Panc1 (cell line): ENCODE results near the gene DENND1B. TPM values are rescaled to one million over a fixed set of nuclear protein-coding genes. Genes with fewer than 3 reads are reported as not detected.

Experiments used
- ATAC-seq: fragments of 200-7000 bp; cut with Tn5 transposase; 2 replicates; pipeline ENCODE4 v1.9.1; 2020; ENCODE audit warnings: mild to moderate bottlenecking, moderate library complexity
- BruUV-seq: library from RNA; stranded (reverse); fragments of 400-500 nt; replicated peaks from 2 replicates; lab custom pipeline; 2021; lab: Mats Ljungman, UMichigan
- CTCF ChIA-PET: fragments of 300-600 bp; sonication (Branson Sonifier 250); formaldehyde crosslinking; loops from one replicate; lab custom pipeline; 2022; ENCODE audit warnings: antibody characterized with exemption; lab: Charles Lee
- POLR2A ChIA-PET: fragments of 300-600 bp; sonication (Branson Sonifier 250); formaldehyde crosslinking; loops from one replicate; lab custom pipeline; 2022; ENCODE audit warnings: antibody characterized with exemption; lab: Charles Lee
- DNase-seq: peaks from one replicate; pipeline ENCODE4 v3.0.0-alpha.2; 2010; ENCODE audit warnings: low read depth, low spot score
- H3K27ac ChIP-seq: 2 replicates; pipeline ENCODE4 v1.5.1; 2011; ENCODE audit warnings: mild to moderate bottlenecking, low read length, inconsistent platforms
- H3K27me3 ChIP-seq: fragments of 200-500 bp; sonication (Bioruptor generic); 2 replicates; pipeline ENCODE4 v1.6.0; 2014; ENCODE audit warnings: low read length, inconsistent platforms; ENCODE audit not compliant: control insufficient read depth, insufficient read depth
- H3K36me3 ChIP-seq: fragments of 200-500 bp; sonication (Bioruptor generic); 2 replicates; pipeline ENCODE4 v1.5.1; 2014; ENCODE audit warnings: inconsistent platforms, mild to moderate bottlenecking, low read length, moderate library complexity; ENCODE audit not compliant: control insufficient read depth, insufficient read depth
- H3K4me1 ChIP-seq: 2 replicates; pipeline ENCODE4 v1.5.1; 2011; ENCODE audit warnings: inconsistent platforms, mild to moderate bottlenecking, low read length, moderate library complexity; ENCODE audit not compliant: control insufficient read depth, insufficient read depth
- H3K4me3 ChIP-seq, 2 experiments: 2 replicates each; pipeline ENCODE4 v1.5.1; 2011 to 2012; ENCODE audit warnings: low read depth in 2 of 2, low read length in 2 of 2, mild to moderate bottlenecking in 2 of 2, inconsistent platforms in 1 of 2, moderate library complexity in 1 of 2
- H3K9me3 ChIP-seq: fragments of 200-500 bp; sonication (Bioruptor generic); 2 replicates; pipeline ENCODE4 v1.5.1; 2014; ENCODE audit warnings: low read depth, mild to moderate bottlenecking, inconsistent platforms, low read length, moderate library complexity; ENCODE audit not compliant: control insufficient read depth, insufficient read depth
- CTCF ChIP-seq: fragments of 450-650 bp; IDR thresholded peaks from 2 replicates; pipeline ENCODE4 v1.5.1; 2017; ENCODE audit warnings: mild to moderate bottlenecking
- POLR2AphosphoS5 ChIP-seq: IDR thresholded peaks from 2 replicates; pipeline ENCODE4 v1.6.1; 2012; ENCODE audit warnings: mild to moderate bottlenecking, low read depth, low read length, moderate library complexity
- REST ChIP-seq, 2 experiments: IDR thresholded peaks; 2 replicates each; pipeline ENCODE4 v1.6.1; 2011 to 2012; ENCODE audit warnings: low read depth in 2 of 2, control low read depth in 1 of 2, low read length in 1 of 2, mild to moderate bottlenecking in 1 of 2, moderate library complexity in 1 of 2; ENCODE audit not compliant: insufficient read depth in 1 of 2
- SIN3A ChIP-seq: IDR thresholded peaks from 2 replicates; pipeline ENCODE4 v1.6.1; 2012; ENCODE audit warnings: low read depth, mild to moderate bottlenecking, low read length, moderate library complexity, borderline replicate concordance; ENCODE audit not compliant: insufficient read depth
- TCF7L2 ChIP-seq: IDR thresholded peaks from 2 replicates; pipeline ENCODE4 v1.6.1; 2011; ENCODE audit warnings: mild to moderate bottlenecking, low read depth, low read length, inconsistent platforms
- in situ Hi-C: cut with HindIII; loops from 2 replicates; pipeline ENCODE4 v1.10.0; 2016; ENCODE audit warnings: low sequenced_read_pairs, low pct_unique_long_range_greater_than_20kb
- intact Hi-C: fragments of 100-400 bp; cut with micrococcal nuclease; formaldehyde crosslinking; loops from one replicate; pipeline ENCODE4 v1.10.0; 2022; ENCODE audit not compliant: unreplicated experiment
- total RNA-seq: library from RNA; stranded (reverse); gene quantifications from one replicate; pipeline ENCODE4 v1.2.1, GENCODE V29; 2021; ENCODE audit not compliant: unreplicated experiment

Gene DENND1B
- total RNA-seq, 1 experiment from 2014 or later = 7.7 TPM

- no TSS peak for BruUV-seq
- no peaks in the 10 kb centered on the region for H3K36me3 ChIP-seq
- H3K4me3 ChIP-seq = no peak overlapping the region
- intact Hi-C loops = no loop called here
- H3K4me1 ChIP-seq = no peaks in the 10 kb centered on the region
- TF ChIP-seq SIN3A (no peak), POLR2AphosphoS5 (no peak), CTCF (no peak)
- no peak overlapping the region for H3K27ac ChIP-seq
- no peaks in the 10 kb centered on the region for H3K27me3 ChIP-seq
- in situ Hi-C loops = no loop called here
- DNase-seq = no peak
- CTCF ChIA-PET = no interaction called here
- no peak for ATAC-seq
- POLR2A ChIA-PET = no interaction called here
- H3K9me3 ChIP-seq = no peaks in the 10 kb centered on the region
Measured at GRCh38 chr1:197787056-197787455, 11.8 kb upstream of the DENND1B start.

- ATAC-seq = no peak
- DNase-seq = no peak
Measured at GRCh38 chr1:197786280-197786679, 11.0 kb upstream of the DENND1B start.

More at GRCh38 chr1:197786280-197786679, 11.0 kb upstream of the DENND1B start:
- ChIA-PET CTCF (no interaction called here), POLR2A (no interaction called here)
- in situ Hi-C loops = no loop called here
- intact Hi-C loops = no loop called here
- H3K36me3 ChIP-seq = no peaks in the 10 kb centered on the region
- no peaks in the 10 kb centered on the region for H3K27me3 ChIP-seq
- no peaks in the 10 kb centered on the region for H3K4me1 ChIP-seq
- TF ChIP-seq SIN3A = no peak
- no peak for TF ChIP-seq REST (IDR thresholded peaks at IDR 0.05; ENCODE audit: insufficient read depth in 1 of 2, low read depth in 2 of 2, low read length in 1 of 2)
- TF ChIP-seq TCF7L2 = no peak
- TF ChIP-seq POLR2AphosphoS5 = no peak
- no peak overlapping the region for H3K27ac ChIP-seq
- no peaks in the 10 kb centered on the region for H3K9me3 ChIP-seq
- H3K4me3 ChIP-seq = no peak overlapping the region
- no TSS peak for BruUV-seq
